H1 (cell line): ENCODE results near the gene ZNF91. TPM values are rescaled to one million over a fixed set of nuclear protein-coding genes. Genes with fewer than 3 reads are reported as not detected.

Experiments used
- CTCF ChIA-PET: fragments of 300-600 bp; sonication (Branson Sonifier 250); formaldehyde crosslinking; loops from one replicate; lab custom pipeline; 2021; ENCODE audit not compliant: partially characterized antibody; lab: Charles Lee
- POLR2A ChIA-PET: fragments of 300-600 bp; sonication (Branson Sonifier 250); formaldehyde crosslinking; loops from one replicate; lab custom pipeline; 2021; ENCODE audit warnings: inconsistent platforms; ENCODE audit not compliant: partially characterized antibody; lab: Charles Lee
- DNase-seq, 2 experiments: peaks; one replicate each; pipeline versions ENCODE4 v3.0.0 to v3.0.0-alpha.2; 2010 to 2022; ENCODE audit warnings: low spot score in 2 of 2, low read depth in 1 of 2, mixed read lengths in 1 of 2
- FAIRE-seq: peaks from 2 replicates; lab custom pipeline; 2011; peaks lifted over from hg19 to GRCh38; lab: Jason Lieb, UNC
- H2AFZ ChIP-seq: 2 replicates; pipeline ENCODE4 v1.8.1; 2012; ENCODE audit warnings: low read length, inconsistent platforms
- H2AK5ac ChIP-seq: 2 replicates; pipeline ENCODE4 v1.6.1; 2013; ENCODE audit warnings: low read depth, low read length
- H2BK120ac ChIP-seq: replicated peaks from 2 replicates; pipeline ENCODE3; 2013; ENCODE audit warnings: low read depth, low read length, inconsistent platforms
- H2BK12ac ChIP-seq: 2 replicates; pipeline ENCODE4 v1.6.1; 2013; ENCODE audit warnings: low read depth, low read length
- H2BK15ac ChIP-seq: 2 replicates; pipeline ENCODE4 v1.6.1; 2013; ENCODE audit warnings: low read length
- H2BK20ac ChIP-seq: 2 replicates; pipeline ENCODE4 v1.6.1; 2013; ENCODE audit warnings: low read length
- H2BK5ac ChIP-seq: 2 replicates; pipeline ENCODE4 v1.6.1; 2013; ENCODE audit warnings: low read depth, low read length
- H3K14ac ChIP-seq: 2 replicates; pipeline ENCODE4 v1.6.1; 2013; ENCODE audit warnings: inconsistent platforms; ENCODE audit not compliant: insufficient read length
- H3K18ac ChIP-seq: 2 replicates; pipeline ENCODE4 v1.6.1; 2013; ENCODE audit warnings: low read length; ENCODE audit errors: extremely low read depth
- H3K23ac ChIP-seq: 2 replicates; pipeline ENCODE4 v1.6.1; 2013; ENCODE audit warnings: inconsistent platforms; ENCODE audit not compliant: insufficient read length
- H3K23me2 ChIP-seq: 2 replicates; pipeline ENCODE4 v1.6.1; 2013; ENCODE audit warnings: low read depth, low read length
- H3K27ac ChIP-seq: 2 replicates; pipeline ENCODE4 v1.6.1; 2011; ENCODE audit warnings: low read depth, low read length, inconsistent platforms
- H3K27me3 ChIP-seq, 4 experiments: replicated peaks in 1 of 4; 1 replicate in 1 of 4; 2 replicates in 3 of 4; pipeline versions ENCODE4 v1.6.1 to v1.8.1; 2011 to 2013; ENCODE audit warnings: low read length in 3 of 4, mild to moderate bottlenecking in 3 of 4, inconsistent platforms in 2 of 4, mixed read lengths in 2 of 4, moderate library complexity in 1 of 4; ENCODE audit not compliant: control insufficient read depth in 3 of 4, insufficient read depth in 3 of 4; ENCODE audit errors: extremely low read depth in 1 of 4
- H3K36me3 ChIP-seq, 4 experiments: 2 replicates each; pipeline versions ENCODE4 v1.6.1 to v1.8.1; 2011 to 2013; ENCODE audit warnings: mild to moderate bottlenecking in 4 of 4, low read length in 3 of 4, moderate library complexity in 2 of 4, control low read depth in 1 of 4, inconsistent platforms in 1 of 4; ENCODE audit not compliant: insufficient read depth in 4 of 4, control insufficient read depth in 2 of 4
- H3K4ac ChIP-seq: replicated peaks from 2 replicates; pipeline ENCODE3; 2013; ENCODE audit warnings: low read length, low read depth, mixed read lengths, inconsistent platforms; ENCODE audit not compliant: insufficient read length
- H3K4me1 ChIP-seq, 4 experiments: replicated peaks in 1 of 4; 1 replicate in 1 of 4; 2 replicates in 3 of 4; pipeline versions ENCODE4 v1.6.1 to v1.8.1; 2011 to 2013; ENCODE audit warnings: low read length in 3 of 4, inconsistent platforms in 2 of 4, mixed read lengths in 1 of 4; ENCODE audit not compliant: insufficient read depth in 4 of 4, control insufficient read depth in 3 of 4
- H3K4me2 ChIP-seq, 2 experiments: 2 replicates each; pipeline versions ENCODE4 v1.6.1 to v1.8.1; 2011 to 2013; ENCODE audit warnings: low read depth in 2 of 2, low read length in 2 of 2, control low read depth in 1 of 2, inconsistent platforms in 1 of 2, mild to moderate bottlenecking in 1 of 2; ENCODE audit not compliant: insufficient read depth in 1 of 2
- H3K4me3 ChIP-seq, 4 experiments: fragments of 200-600, 300-600 bp in 1 of 4; sonication (generic), shearing (Covaris generic), sonication (Bioruptor Twin) in 1 of 4; 2 replicates each; pipeline versions ENCODE4 v1.5.1 to v1.8.1; 2011 to 2016; ENCODE audit warnings: low read length in 4 of 4, low read depth in 3 of 4, control low read depth in 2 of 4, inconsistent platforms in 2 of 4, mild to moderate bottlenecking in 2 of 4, mixed read lengths in 1 of 4, moderate library complexity in 1 of 4; ENCODE audit not compliant: insufficient read depth in 2 of 4; ENCODE audit errors: extremely low read depth in 1 of 4
- H3K56ac ChIP-seq: replicated peaks from 2 replicates; pipeline ENCODE3; 2013; ENCODE audit warnings: low read depth, mild to moderate bottlenecking, mixed read lengths, low read length, inconsistent platforms; ENCODE audit not compliant: insufficient read length
- H3K79me1 ChIP-seq: 2 replicates; pipeline ENCODE4 v1.6.1; 2013; ENCODE audit warnings: low read depth, low read length, control low read depth
- H3K79me2 ChIP-seq, 2 experiments: 2 replicates each; pipeline versions ENCODE4 v1.6.1 to v1.8.1; 2012 to 2013; ENCODE audit warnings: low read length in 2 of 2, mild to moderate bottlenecking in 2 of 2, inconsistent platforms in 1 of 2; ENCODE audit not compliant: insufficient read depth in 2 of 2, control insufficient read depth in 1 of 2
- H3K9ac ChIP-seq, 4 experiments: replicated peaks in 1 of 4; 1 replicate in 1 of 4; 2 replicates in 3 of 4; pipeline versions ENCODE4 v1.6.1 to v1.8.1; 2011 to 2013; ENCODE audit warnings: low read depth in 3 of 4, low read length in 3 of 4, control low read depth in 2 of 4, mild to moderate bottlenecking in 2 of 4, moderate library complexity in 2 of 4, inconsistent platforms in 1 of 4; ENCODE audit errors: extremely low read depth in 1 of 4
- H3K9me3 ChIP-seq, 2 experiments: 2 replicates each; pipeline versions ENCODE4 v1.6.1 to v1.8.1; 2012 to 2013; ENCODE audit warnings: mild to moderate bottlenecking in 2 of 2, moderate library complexity in 2 of 2, control low read depth in 1 of 2, inconsistent platforms in 1 of 2, low read depth in 1 of 2, low read length in 1 of 2, mixed read lengths in 1 of 2; ENCODE audit not compliant: insufficient read depth in 2 of 2
- H4K20me1 ChIP-seq, 2 experiments: replicated peaks in 1 of 2; 2 replicates each; pipeline versions ENCODE3 to v1.8.1; 2011 to 2013; ENCODE audit warnings: inconsistent platforms in 2 of 2, low read length in 2 of 2, mild to moderate bottlenecking in 1 of 2; ENCODE audit not compliant: insufficient read depth in 2 of 2, control insufficient read depth in 1 of 2
- H4K5ac ChIP-seq: 2 replicates; pipeline ENCODE4 v1.6.1; 2013; ENCODE audit warnings: low read length, low read depth, mixed read lengths, inconsistent platforms; ENCODE audit not compliant: insufficient read length
- H4K8ac ChIP-seq: 2 replicates; pipeline ENCODE4 v1.8.0; 2013; ENCODE audit warnings: mild to moderate bottlenecking, moderate library complexity, low read length, inconsistent platforms; ENCODE audit not compliant: insufficient read depth; ENCODE audit errors: extremely low read depth
- H4K91ac ChIP-seq: replicated peaks from 2 replicates; pipeline ENCODE3; 2013; ENCODE audit warnings: low read length, mixed read lengths, inconsistent platforms; ENCODE audit not compliant: insufficient read length
- CHD1 ChIP-seq: IDR thresholded peaks from 2 replicates; pipeline ENCODE4 v1.6.1; 2012; ENCODE audit warnings: low read depth, low read length, improper control_type of control experiment
- EGR1 ChIP-seq: IDR thresholded peaks from 2 replicates; pipeline ENCODE4 v1.6.1; 2011; ENCODE audit warnings: low read depth, low read length, borderline replicate concordance
- EP300 ChIP-seq, 2 experiments: IDR thresholded peaks; 1 replicate in 1 of 2; 2 replicates in 1 of 2; pipeline ENCODE4 v1.6.1; 2011 to 2012; ENCODE audit warnings: low read depth in 2 of 2, low read length in 2 of 2, mild to moderate bottlenecking in 2 of 2, borderline replicate concordance in 1 of 2, inconsistent platforms in 1 of 2, moderate library complexity in 1 of 2
- FOSL1 ChIP-seq: IDR thresholded peaks from 2 replicates; pipeline ENCODE4 v1.6.1; 2011; ENCODE audit warnings: mild to moderate bottlenecking, low read depth, low read length, moderate library complexity; ENCODE audit not compliant: insufficient read depth
- GTF2F1 ChIP-seq: IDR thresholded peaks from 2 replicates; pipeline ENCODE4 v1.6.1; 2012; ENCODE audit warnings: low read depth, low read length, improper control_type of control experiment, borderline replicate concordance
- KDM4A ChIP-seq: IDR thresholded peaks from one replicate; pipeline ENCODE4 v1.7.1; 2012; ENCODE audit warnings: low read depth, mild to moderate bottlenecking, moderate library complexity, low read length, inconsistent platforms; ENCODE audit not compliant: severe bottlenecking
- NANOG ChIP-seq: IDR thresholded peaks from 2 replicates; pipeline ENCODE4 v1.6.1; 2011; ENCODE audit warnings: low read length, low read depth, mild to moderate bottlenecking, inconsistent platforms; ENCODE audit not compliant: insufficient read depth, poor library complexity, severe bottlenecking
- POLR2A ChIP-seq, 2 experiments: IDR thresholded peaks; 1 replicate in 1 of 2; 2 replicates in 1 of 2; pipeline ENCODE4 v1.6.1; 2011; ENCODE audit warnings: low read depth in 2 of 2, low read length in 2 of 2, mild to moderate bottlenecking in 2 of 2; ENCODE audit errors: control extremely low read depth in 1 of 2
- SIRT6 ChIP-seq: IDR thresholded peaks from one replicate; pipeline ENCODE4 v1.7.1; 2012; ENCODE audit warnings: low read length, inconsistent platforms
- SRF ChIP-seq: IDR thresholded peaks from 2 replicates; pipeline ENCODE4 v1.6.1; 2011; ENCODE audit warnings: mild to moderate bottlenecking, low read depth, low read length, moderate library complexity
- TBP ChIP-seq: IDR thresholded peaks from 2 replicates; pipeline ENCODE4 v1.6.1; 2011; ENCODE audit warnings: low read depth, low read length, improper control_type of control experiment
- TEAD4 ChIP-seq: IDR thresholded peaks from 2 replicates; pipeline ENCODE4 v1.6.1; 2012; ENCODE audit warnings: low read depth, low read length, inconsistent platforms, mixed read lengths
- WGBS, 2 experiments: shearing (Covaris generic) in 1 of 2; methylation state at CpG; one replicate each; pipeline versions ENCODE4 v1.1.6 to v1.1.7; 2013 to 2015; ENCODE audit warnings: low lambda C conversion rate in 2 of 2, mixed read lengths in 2 of 2, inconsistent platforms in 1 of 2, low coverage in 1 of 2, missing lambda C conversion rate in 1 of 2; ENCODE audit not compliant: insufficient replicate concordance in 2 of 2, insufficient coverage in 1 of 2, insufficient read length in 1 of 2; ENCODE audit errors: extremely low coverage in 1 of 2, missing lambda C conversion rate in 1 of 2; 5-methylcytosine and 5-hydroxymethylcytosine counted together
- polyA plus RNA-seq, 7 experiments: library from polyadenylated mRNA; depleted of rRNA in 3 of 7; stranded (reverse) in 5 of 7; unstranded in 2 of 7; fragments of >200 nt in 5 of 7; fragments of 200-250 nt in 2 of 7; gene quantifications; 1 replicate in 5 of 7; 2 replicates in 1 of 7; 4 replicates in 1 of 7; pipeline versions ENCODE4 v1.2.1 to v1.2.3, GENCODE V29; 2011 to 2013; ENCODE audit warnings: missing spikeins in 2 of 7, mixed read lengths in 2 of 7
- total RNA-seq: library from RNA; stranded (reverse); fragmentation: NEBNext Ultra II Directional; extraction: Animal tissue kit (Norgen Biotek cat#: 25700); gene quantifications from 2 replicates; pipeline ENCODE4 v1.2.1, GENCODE V29; 2021
- TF ChIP-seq, protein P1 (sequence below): IDR thresholded peaks from 2 replicates; pipeline ENCODE4 v1.6.1; 2012; ENCODE audit warnings: inconsistent platforms

ZNF91 gene
- total and polyA plus RNA-seq, 2 of the 8 experiments (the other 6 are each of a cell fraction or from before 2014, with no cell fraction given): 16.5 to 35.1 TPM

DNA sequence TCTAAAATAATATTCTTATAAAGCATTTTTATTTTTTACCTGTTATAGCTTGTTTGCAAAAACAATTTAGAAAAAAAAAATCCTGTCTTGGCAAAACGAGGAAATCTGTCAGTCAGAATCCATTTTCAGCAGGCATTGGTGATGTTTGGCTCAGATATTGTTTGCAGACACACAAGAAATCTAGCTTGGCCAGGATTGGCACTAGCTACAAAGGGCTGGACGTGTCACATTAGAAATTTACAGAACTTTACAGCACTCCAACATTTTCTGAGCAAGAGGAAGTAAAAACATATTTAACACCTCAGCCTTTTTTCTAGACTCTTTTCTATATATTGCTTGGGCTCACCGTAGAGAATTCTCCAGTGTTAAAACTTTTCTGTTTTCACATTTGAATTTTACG lies 9.9 kb downstream of the ZNF91 start:
- Histone ChIP-seq H2BK5ac (no peak overlapping the region), H2AK5ac (no peak overlapping the region), H2BK12ac (no peak overlapping the region), H4K91ac (no peak overlapping the region), H3K14ac (no peak overlapping the region), H2BK120ac (no peak overlapping the region), H2BK20ac (no peak overlapping the region), H3K9me3 (peaks cover 0 to 2% of the 10 kb centered on the region in 2 experiments; a peak in 1 of 4 replicates), H3K36me3 (peaks cover 0 to 8% (median 4%) of the 10 kb centered on the region in 4 experiments; a peak in 5 of 8 replicates), H3K79me1 (peaks cover 4% of the 10 kb centered on the region), H4K8ac (no peak overlapping the region), H3K23ac (no peak overlapping the region), H3K4me2 (no peak overlapping the region), H3K4me3 (no peak overlapping the region), H2AFZ (no peak overlapping the region), H3K9ac (no peak overlapping the region), H4K20me1 (peaks cover 0 to 2% of the 10 kb centered on the region in 2 experiments), H3K4ac (no peak overlapping the region), H2BK15ac (no peak overlapping the region), H3K27ac (no peak overlapping the region), H3K23me2 (no peaks in the 10 kb centered on the region), H3K18ac (no peak overlapping the region), H3K56ac (no peak overlapping the region), H3K27me3 (no peaks in the 10 kb centered on the region), H4K5ac (no peak overlapping the region), H3K79me2 (peaks cover 24 to 97% of the 10 kb centered on the region in 2 experiments), H3K4me1 (peaks cover 0 to 2% (median 0%) of the 10 kb centered on the region in 4 experiments; a peak in 1 of 7 replicates)
- ChIA-PET CTCF (no interaction called here), POLR2A (interaction anchor here (0.6 to 1.8 kb wide), 2 partner anchors 10 to 302 kb away, joined by 3 to 8 read pairs; partner anchors contain the start of gene ZNF91)
- DNase-seq (no peak), FAIRE-seq (no peak)
- 77% methylated on average over 4 of the region's 4 CpGs; no CpG with 5 or more reads in 1 of the 2 experiments for WGBS, 2 experiments
- TF ChIP-seq POLR2A (IDR thresholded peaks at IDR 0.05; ENCODE audit: control extremely low read depth in 1 of 2, low read depth in 2 of 2, low read length in 2 of 2): no peak
- TF ChIP-seq SRF: no peak
- TF ChIP-seq FOSL1: no peak
- no peak for TF ChIP-seq SIRT6
- TF ChIP-seq NANOG: no peak
- TF ChIP-seq TEAD4: no peak
- no peak for TF ChIP-seq CHD1
- TF ChIP-seq TBP: no peak
- no peak for TF ChIP-seq EGR1
- no peak for TF ChIP-seq EP300 (IDR thresholded peaks at IDR 0.05; ENCODE audit: borderline replicate concordance in 1 of 2, low read depth in 2 of 2, low read length in 2 of 2)
- TF ChIP-seq, protein P1, sequence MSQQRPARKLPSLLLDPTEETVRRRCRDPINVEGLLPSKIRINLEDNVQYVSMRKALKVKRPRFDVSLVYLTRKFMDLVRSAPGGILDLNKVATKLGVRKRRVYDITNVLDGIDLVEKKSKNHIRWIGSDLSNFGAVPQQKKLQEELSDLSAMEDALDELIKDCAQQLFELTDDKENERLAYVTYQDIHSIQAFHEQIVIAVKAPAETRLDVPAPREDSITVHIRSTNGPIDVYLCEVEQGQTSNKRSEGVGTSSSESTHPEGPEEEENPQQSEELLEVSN: no peak
- TF ChIP-seq GTF2F1: no peak
- no peak for TF ChIP-seq KDM4A
